NT2/D1 (cell line): ENCODE results near the gene CLCF1.

Experiments
- DNase-seq: peaks from one replicate; pipeline ENCODE4 v3.0.0-alpha.2; 2011; ENCODE audit warnings: low read depth, low spot score
- H3K27me3 ChIP-seq: 2 replicates; pipeline ENCODE4 v1.6.0; 2011; ENCODE audit warnings: mild to moderate bottlenecking; ENCODE audit not compliant: insufficient read length, insufficient read depth
- H3K36me3 ChIP-seq: 2 replicates; pipeline ENCODE4 v1.6.1; 2011; ENCODE audit warnings: mild to moderate bottlenecking, low read length, mixed read lengths; ENCODE audit not compliant: insufficient read depth, insufficient read length
- H3K4me1 ChIP-seq: 2 replicates; pipeline ENCODE4 v1.5.1; 2011; ENCODE audit not compliant: insufficient read depth, insufficient read length
- H3K4me3 ChIP-seq: 2 replicates; pipeline ENCODE4 v1.5.1; 2011; ENCODE audit warnings: low read depth; ENCODE audit not compliant: insufficient read length
- H3K9ac ChIP-seq: 2 replicates; pipeline ENCODE4 v1.6.0; 2011; ENCODE audit warnings: low read depth; ENCODE audit not compliant: insufficient read length
- H3K9me3 ChIP-seq: 2 replicates; pipeline ENCODE4 v1.5.1; 2011; ENCODE audit warnings: mild to moderate bottlenecking, low read length; ENCODE audit not compliant: insufficient read depth
- SUZ12 ChIP-seq: IDR thresholded peaks from 2 replicates; pipeline ENCODE4 v1.6.1; 2011; ENCODE audit not compliant: insufficient read length, insufficient read depth; ENCODE audit errors: extremely low read depth
- YY1 ChIP-seq: IDR thresholded peaks from 2 replicates; pipeline ENCODE4 v1.6.1; 2011; ENCODE audit not compliant: insufficient read length, insufficient read depth
- ZNF274 ChIP-seq: IDR thresholded peaks from 2 replicates; pipeline ENCODE4 v1.6.1; 2011; ENCODE audit warnings: mild to moderate bottlenecking, low read depth, low read length

The CLCF1 gene

DNA sequence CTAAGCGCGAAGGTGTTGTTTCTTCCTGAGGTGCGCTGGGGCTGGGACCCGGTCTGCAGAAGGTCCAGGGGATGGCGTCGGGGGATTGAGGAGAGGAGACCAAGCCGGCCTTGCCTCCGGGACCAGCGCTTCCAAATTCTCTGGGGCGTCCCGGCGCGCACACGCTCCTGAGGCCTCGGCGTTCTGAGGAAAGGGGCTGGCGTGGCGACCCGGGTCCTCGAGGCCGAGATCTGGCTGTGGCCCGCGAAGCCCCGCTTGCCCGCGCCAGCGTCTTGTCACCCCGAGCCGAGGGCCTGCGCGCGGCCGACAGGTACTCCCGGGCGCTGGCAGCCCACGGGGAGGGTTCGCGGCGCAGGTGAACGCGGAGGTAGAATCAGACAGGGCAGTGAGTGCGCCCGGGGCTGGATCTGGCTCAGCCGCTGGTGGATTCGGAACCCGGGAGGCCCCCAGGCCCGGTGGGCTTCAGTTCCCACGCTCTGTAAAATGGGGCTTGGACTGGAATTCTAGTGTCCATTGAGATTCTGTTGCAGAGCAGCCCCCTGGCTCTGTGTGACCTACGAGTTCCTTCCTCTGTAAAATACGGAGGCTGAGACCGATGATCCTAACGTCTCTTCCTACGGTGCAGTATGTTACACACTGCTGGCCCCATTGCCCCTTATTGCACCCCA is 55.4 kb downstream of the CLCF1 start:
- H3K4me1 ChIP-seq, result peaks cover 3% of the 10 kb centered on the region
- peaks cover 3% of the 10 kb centered on the region for H3K36me3 ChIP-seq
- H3K9me3 ChIP-seq, result no peaks in the 10 kb centered on the region
- H3K4me3 ChIP-seq, result peak overlapping the region; percentile 71
- DNase-seq, result no peak
- TF ChIP-seq SUZ12 (peak; percentile 66), YY1 (no peak), ZNF274 (no peak)
- H3K9ac ChIP-seq, result peak overlapping the region; percentile 93
- peaks cover 36% of the 10 kb centered on the region for H3K27me3 ChIP-seq

DNA sequence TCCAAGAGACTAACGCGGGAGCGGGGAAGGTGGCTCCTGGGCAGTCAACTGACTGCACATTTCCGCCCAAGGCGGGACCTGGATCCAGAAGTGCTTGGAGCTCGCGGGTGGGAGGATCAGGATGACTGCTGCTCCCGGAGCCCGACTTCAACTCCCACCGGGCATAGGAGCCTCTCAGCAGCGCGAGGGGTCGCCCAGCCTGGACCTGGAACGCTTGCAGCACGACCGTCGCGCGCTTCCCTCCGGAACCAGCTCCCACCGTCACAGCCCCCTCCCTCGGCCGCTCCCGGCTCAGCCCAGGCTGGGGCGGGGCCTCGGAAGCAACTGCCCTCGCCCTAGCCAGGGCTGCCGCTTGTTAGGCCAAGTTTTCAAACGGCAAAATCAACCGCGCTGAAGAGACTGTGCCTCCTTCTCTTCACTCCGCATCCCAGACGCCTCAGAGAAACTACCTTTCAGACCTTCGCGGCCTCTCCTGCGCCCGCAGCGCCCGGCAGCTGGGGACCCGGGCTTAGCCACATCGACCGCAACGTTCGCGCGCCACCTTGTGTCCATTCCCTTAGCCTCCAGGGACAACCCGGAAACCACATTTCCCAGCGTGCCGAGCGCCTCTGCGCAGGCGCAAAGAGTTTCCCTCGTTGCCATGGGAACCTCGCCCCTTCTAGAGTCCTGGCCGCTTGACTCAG is 56.1 kb downstream of the CLCF1 start:
- peak overlapping the region; percentile 93 for H3K9ac ChIP-seq
- peaks cover 3% of the 10 kb centered on the region for H3K4me1 ChIP-seq
- H3K36me3 ChIP-seq, result peaks cover 3% of the 10 kb centered on the region
- peak overlapping the region; percentile 71 for H3K4me3 ChIP-seq
- no peaks in the 10 kb centered on the region for H3K9me3 ChIP-seq
- DNase-seq, result peak; percentile 98
- H3K27me3 ChIP-seq, result peaks cover 36% of the 10 kb centered on the region
- TF ChIP-seq SUZ12 (no peak), ZNF274 (no peak), YY1 (peak; percentile 23)

DNA sequence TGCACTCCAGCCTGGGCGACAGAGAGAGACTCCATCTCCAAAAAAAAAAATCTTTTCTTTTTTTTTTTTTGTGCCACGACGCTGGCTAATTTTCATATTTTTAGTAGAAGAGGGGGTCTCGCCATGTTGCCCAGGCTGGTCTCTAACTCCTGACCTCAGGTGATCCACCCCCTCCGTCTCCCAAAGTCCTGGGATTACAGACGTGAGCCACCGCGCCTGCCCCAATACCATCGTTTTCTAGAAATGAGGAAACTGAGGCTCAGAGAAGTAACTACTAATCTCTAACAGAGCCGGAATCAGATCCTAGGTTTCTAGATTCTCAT is 56.6 kb downstream of the CLCF1 start:
- no peaks in the 10 kb centered on the region for H3K9me3 ChIP-seq
- H3K4me3 ChIP-seq, result peak overlapping the region; percentile 71
- H3K36me3 ChIP-seq, result peaks cover 5% of the 10 kb centered on the region
- H3K9ac ChIP-seq, result peak overlapping the region; percentile 93
- TF ChIP-seq SUZ12, result no peak
- no peak for TF ChIP-seq ZNF274
- no peak for TF ChIP-seq YY1
- peaks cover 36% of the 10 kb centered on the region for H3K27me3 ChIP-seq
- peaks cover 3% of the 10 kb centered on the region for H3K4me1 ChIP-seq
- no peak for DNase-seq

DNA sequence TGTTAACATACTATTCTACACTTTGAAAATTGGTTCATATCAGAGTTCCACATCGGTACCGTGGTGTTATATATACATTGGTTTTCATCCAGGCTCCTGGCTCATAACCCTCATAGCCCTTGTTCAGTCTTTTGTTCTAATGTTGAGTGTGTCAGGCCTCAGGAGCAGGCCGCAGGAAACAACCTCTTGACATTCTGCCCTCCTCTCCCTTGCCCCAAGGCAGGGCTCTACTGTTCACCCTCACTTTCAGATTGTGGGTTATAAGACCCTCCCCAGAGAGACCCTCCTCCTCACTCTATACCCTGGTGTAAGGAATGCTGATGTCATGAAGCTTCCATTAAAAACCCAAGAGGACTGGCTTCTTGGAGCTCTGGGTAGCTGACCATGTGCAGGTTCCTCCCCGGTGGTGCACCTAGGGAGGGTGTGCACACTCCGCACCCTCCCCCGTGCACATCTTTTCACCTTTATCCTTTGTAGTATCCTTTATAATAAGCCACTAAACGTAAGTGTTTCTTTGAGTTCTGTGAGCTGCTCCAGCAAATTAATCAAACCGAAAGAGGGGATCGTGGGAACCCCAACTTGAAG is 58.0 kb downstream of the CLCF1 start:
- no peak for DNase-seq
- H3K27me3 ChIP-seq, result peaks cover 26% of the 10 kb centered on the region
- H3K9me3 ChIP-seq, result no peaks in the 10 kb centered on the region
- peaks cover 16% of the 10 kb centered on the region for H3K36me3 ChIP-seq
- H3K4me1 ChIP-seq, result peaks cover 10% of the 10 kb centered on the region
- no peak overlapping the region for H3K4me3 ChIP-seq
- TF ChIP-seq YY1, result no peak
- no peak overlapping the region for H3K9ac ChIP-seq

DNA sequence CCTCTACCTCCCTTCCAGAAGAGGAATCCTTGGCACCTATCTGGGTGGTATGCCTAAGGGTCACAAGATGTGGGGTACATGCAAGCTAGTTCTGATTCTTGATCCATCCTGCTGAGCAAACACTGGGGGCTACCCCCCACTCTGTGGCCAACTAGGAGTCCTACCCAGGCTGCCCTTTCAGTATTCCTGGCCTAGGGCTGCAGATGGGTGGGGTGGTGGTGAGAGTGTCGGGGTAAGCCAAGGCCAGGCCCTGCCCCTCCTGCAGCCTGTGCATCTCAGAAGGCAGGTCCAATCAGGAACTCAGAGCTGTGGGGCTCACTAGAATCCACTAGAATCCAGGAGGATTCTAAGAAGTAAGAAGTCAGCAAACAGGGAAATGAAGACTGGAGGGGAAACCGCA is 59.2 kb downstream of the CLCF1 start:
- H3K36me3 ChIP-seq, result peaks cover 28% of the 10 kb centered on the region
- TF ChIP-seq ZNF274, result no peak
- no peak for TF ChIP-seq YY1
- TF ChIP-seq SUZ12, result no peak
- DNase-seq, result no peak
- H3K4me1 ChIP-seq, result peaks cover 12% of the 10 kb centered on the region
- no peak overlapping the region for H3K4me3 ChIP-seq
- H3K9me3 ChIP-seq, result no peaks in the 10 kb centered on the region
- H3K27me3 ChIP-seq, result peaks cover 15% of the 10 kb centered on the region
- no peak overlapping the region for H3K9ac ChIP-seq
